DND-41 (cell line): ENCODE data around the gene RHPN2.

Source experiments
- ATAC-seq: fragments of 200-7000 bp; cut with Tn5 transposase; 3 replicates; pipeline ENCODE4 v1.9.1; 2021; ENCODE audit warnings: low read depth; ENCODE audit not compliant: insufficient read depth
- DNase-seq: peaks from one replicate; pipeline ENCODE4 v3.0.0-alpha.2; 2020
- H2AFZ ChIP-seq: 2 replicates; pipeline ENCODE4 v1.6.0; 2012; ENCODE audit warnings: low read depth, low read length
- H3K27ac ChIP-seq: 2 replicates; pipeline ENCODE4 v1.5.1; 2012; ENCODE audit warnings: low read length, inconsistent platforms
- H3K27me3 ChIP-seq: fragments of 200-600 bp; sonication (generic); 2 replicates; pipeline ENCODE4 v1.6.0; 2012; ENCODE audit warnings: low read length, mild to moderate bottlenecking, inconsistent platforms; ENCODE audit not compliant: insufficient read depth, poor library complexity
- H3K36me3 ChIP-seq: 2 replicates; pipeline ENCODE4 v1.5.1; 2012; ENCODE audit warnings: low read length, inconsistent platforms; ENCODE audit not compliant: insufficient read depth
- H3K4me1 ChIP-seq: 2 replicates; pipeline ENCODE4 v1.5.1; 2012; ENCODE audit warnings: mild to moderate bottlenecking, low read length; ENCODE audit not compliant: insufficient read depth
- H3K4me2 ChIP-seq: 2 replicates; pipeline ENCODE4 v1.6.0; 2012; ENCODE audit warnings: mild to moderate bottlenecking, moderate library complexity, low read length, inconsistent platforms; ENCODE audit not compliant: insufficient read depth
- H3K4me3 ChIP-seq, 2 experiments: fragments of 200-600 bp in 1 of 2; shearing (Covaris generic) in 1 of 2; 2 replicates each; pipeline ENCODE4 v1.5.1; 2012 to 2016; ENCODE audit warnings: inconsistent platforms in 2 of 2, low read length in 2 of 2, mild to moderate bottlenecking in 2 of 2, low read depth in 1 of 2, moderate library complexity in 1 of 2
- H3K79me2 ChIP-seq: 2 replicates; pipeline ENCODE4 v1.6.0; 2012; ENCODE audit warnings: low read length, inconsistent platforms; ENCODE audit not compliant: insufficient read depth
- H3K9ac ChIP-seq: 2 replicates; pipeline ENCODE4 v1.6.0; 2012; ENCODE audit warnings: low read depth, mild to moderate bottlenecking, inconsistent platforms, low read length, moderate library complexity
- H3K9me3 ChIP-seq: 2 replicates; pipeline ENCODE4 v1.5.1; 2012; ENCODE audit warnings: low read length, moderate library complexity, mild to moderate bottlenecking, inconsistent platforms; ENCODE audit not compliant: insufficient read depth, severe bottlenecking
- H4K20me1 ChIP-seq: 2 replicates; pipeline ENCODE4 v1.6.0; 2012; ENCODE audit warnings: low read length; ENCODE audit not compliant: insufficient read depth
- EZH2 ChIP-seq: IDR thresholded peaks from 3 replicates; pipeline ENCODE4 v1.6.1; 2012; ENCODE audit warnings: borderline replicate concordance, low read depth, mild to moderate bottlenecking, moderate library complexity, low read length, inconsistent platforms; ENCODE audit not compliant: severe bottlenecking
- TF ChIP-seq, protein P1 (sequence below): IDR thresholded peaks from 2 replicates; pipeline ENCODE4 v1.5.1; 2012; ENCODE audit warnings: borderline replicate concordance, low read length, moderate library complexity, mild to moderate bottlenecking; ENCODE audit not compliant: poor library complexity, severe bottlenecking; ENCODE audit errors: extremely low read depth

The RHPN2 gene

DNA sequence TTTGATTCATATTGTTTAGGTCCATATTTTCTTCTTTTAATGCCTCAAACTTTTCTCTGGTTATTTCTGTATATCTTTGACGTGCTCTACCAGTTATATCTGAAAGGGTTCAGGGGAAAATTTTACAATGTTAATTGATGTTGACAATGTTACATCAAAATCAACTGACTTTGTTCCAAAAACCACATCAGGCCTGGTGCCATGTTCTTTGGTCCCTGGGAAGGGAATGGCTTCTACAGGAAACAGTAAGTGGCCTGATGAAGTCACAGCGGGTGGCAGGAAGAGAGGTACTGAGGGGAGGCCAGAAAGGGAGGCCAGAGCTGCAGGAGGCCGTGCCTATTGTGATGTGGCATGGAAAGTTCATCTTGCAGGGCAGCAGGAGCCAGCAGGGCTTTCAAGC lies 131.1 kb downstream of the RHPN2 start:
- Histone ChIP-seq H3K4me1 (no peaks in the 10 kb centered on the region), H3K4me2 (no peak overlapping the region), H4K20me1 (no peaks in the 10 kb centered on the region; the same call in 1 of the 2 replicates), H3K4me3 (no peak overlapping the region), H3K36me3 (peaks cover 57% of the 10 kb centered on the region), H3K79me2 (no peaks in the 10 kb centered on the region), H3K27ac (no peak overlapping the region), H2AFZ (no peak overlapping the region), H3K27me3 (no peaks in the 10 kb centered on the region), H3K9ac (no peak overlapping the region), H3K9me3 (no peaks in the 10 kb centered on the region)
- DNase-seq (no peak), ATAC-seq (no peak)
- TF ChIP-seq EZH2: no peak
- TF ChIP-seq, protein P1, sequence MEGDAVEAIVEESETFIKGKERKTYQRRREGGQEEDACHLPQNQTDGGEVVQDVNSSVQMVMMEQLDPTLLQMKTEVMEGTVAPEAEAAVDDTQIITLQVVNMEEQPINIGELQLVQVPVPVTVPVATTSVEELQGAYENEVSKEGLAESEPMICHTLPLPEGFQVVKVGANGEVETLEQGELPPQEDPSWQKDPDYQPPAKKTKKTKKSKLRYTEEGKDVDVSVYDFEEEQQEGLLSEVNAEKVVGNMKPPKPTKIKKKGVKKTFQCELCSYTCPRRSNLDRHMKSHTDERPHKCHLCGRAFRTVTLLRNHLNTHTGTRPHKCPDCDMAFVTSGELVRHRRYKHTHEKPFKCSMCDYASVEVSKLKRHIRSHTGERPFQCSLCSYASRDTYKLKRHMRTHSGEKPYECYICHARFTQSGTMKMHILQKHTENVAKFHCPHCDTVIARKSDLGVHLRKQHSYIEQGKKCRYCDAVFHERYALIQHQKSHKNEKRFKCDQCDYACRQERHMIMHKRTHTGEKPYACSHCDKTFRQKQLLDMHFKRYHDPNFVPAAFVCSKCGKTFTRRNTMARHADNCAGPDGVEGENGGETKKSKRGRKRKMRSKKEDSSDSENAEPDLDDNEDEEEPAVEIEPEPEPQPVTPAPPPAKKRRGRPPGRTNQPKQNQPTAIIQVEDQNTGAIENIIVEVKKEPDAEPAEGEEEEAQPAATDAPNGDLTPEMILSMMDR: no peak

DNA sequence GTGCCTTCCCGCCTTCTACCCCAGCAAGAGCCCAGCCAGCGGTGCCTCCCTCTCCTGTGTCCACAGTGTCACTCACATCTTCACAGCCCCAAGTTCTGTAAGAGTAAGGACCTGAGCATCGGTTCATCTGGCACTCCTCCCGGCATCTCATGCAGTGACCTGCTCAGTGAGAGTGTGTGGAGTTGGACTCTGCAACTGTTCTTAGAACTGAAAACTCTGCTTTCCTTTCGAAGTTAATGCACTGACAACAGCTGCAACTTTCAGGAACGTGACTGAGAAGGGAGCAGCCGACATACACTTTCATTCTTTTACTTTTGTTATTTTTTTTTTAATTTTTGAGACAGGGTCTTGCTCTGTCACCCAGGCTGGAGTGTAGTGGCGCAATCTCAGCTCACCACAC lies 134.1 kb downstream of the RHPN2 start:
- no peaks in the 10 kb centered on the region for H3K79me2 ChIP-seq
- H2AFZ ChIP-seq: no peak overlapping the region
- no peak overlapping the region for H3K4me2 ChIP-seq
- ATAC-seq (no peak), DNase-seq (no peak)
- TF ChIP-seq, protein P1: no peak
- no peak for TF ChIP-seq EZH2
- H4K20me1 ChIP-seq: no peaks in the 10 kb centered on the region; the same call in 1 of the 2 replicates
- peaks cover 5% of the 10 kb centered on the region for H3K9me3 ChIP-seq
- no peaks in the 10 kb centered on the region for H3K4me1 ChIP-seq
- no peak overlapping the region for H3K27ac ChIP-seq
- no peak overlapping the region for H3K9ac ChIP-seq
- no peak overlapping the region for H3K4me3 ChIP-seq
- H3K27me3 ChIP-seq: no peaks in the 10 kb centered on the region
- H3K36me3 ChIP-seq: peaks cover 45% of the 10 kb centered on the region

DNA sequence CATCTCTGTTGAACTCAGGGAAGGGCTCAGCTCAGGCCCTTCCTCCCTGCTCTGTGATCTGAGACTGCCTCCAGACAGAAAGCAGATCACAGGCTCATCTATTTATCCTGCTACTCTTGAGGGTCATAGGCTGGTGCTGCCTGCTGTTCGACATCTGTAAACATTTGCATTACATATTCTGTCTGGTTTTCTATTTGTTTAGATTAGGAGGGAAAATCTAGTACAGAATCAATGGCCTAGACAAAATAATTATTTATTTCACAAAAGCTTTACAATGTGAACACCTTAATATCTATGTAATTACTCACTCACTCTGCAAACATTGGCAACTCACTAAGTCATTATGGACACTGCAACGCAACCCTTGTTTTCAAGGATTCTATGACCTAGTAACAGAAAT lies 135.9 kb downstream of the RHPN2 start:
- H3K27me3 ChIP-seq: no peaks in the 10 kb centered on the region
- ATAC-seq: no peak
- H3K4me2 ChIP-seq: no peak overlapping the region
- no peaks in the 10 kb centered on the region for H3K4me1 ChIP-seq
- H2AFZ ChIP-seq: no peak overlapping the region
- H3K9me3 ChIP-seq: peaks cover 5% of the 10 kb centered on the region
- H3K27ac ChIP-seq: no peak overlapping the region
- DNase-seq: no peak
- peaks cover 50% of the 10 kb centered on the region for H3K36me3 ChIP-seq
- TF ChIP-seq, protein P1: no peak
- TF ChIP-seq EZH2: no peak
- H4K20me1 ChIP-seq: no peaks in the 10 kb centered on the region; the same call in 1 of the 2 replicates
- no peaks in the 10 kb centered on the region for H3K79me2 ChIP-seq
- no peak overlapping the region for H3K9ac ChIP-seq
- no peak overlapping the region for H3K4me3 ChIP-seq
